ENCODE results near the gene PROP1.
"Not testable (repeated sequence)": the region's sequence is repeated elsewhere in the genome, so short reads cannot be mapped to it uniquely, and the experiment has no call there.

The PROP1 gene

DNA sequence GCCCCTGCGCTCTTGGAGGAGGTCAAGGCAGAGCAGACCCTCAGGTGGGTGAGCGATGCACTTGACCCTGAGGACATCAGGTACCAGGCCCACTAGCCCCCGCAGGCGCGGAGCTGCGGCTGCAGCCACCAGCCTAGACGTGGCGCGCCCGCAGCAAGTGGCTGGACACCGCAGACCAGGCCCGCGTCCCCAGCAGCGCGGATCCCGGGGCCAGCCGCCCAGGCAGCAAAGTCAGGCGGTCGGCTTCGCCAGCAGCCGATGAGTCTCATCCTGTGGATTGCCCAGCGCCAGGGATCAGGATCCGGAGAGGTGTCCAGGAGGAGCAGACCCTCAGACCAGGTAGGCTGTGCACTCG lies 10.1 kb upstream of the PROP1 start:
- H4K20me1 ChIP-seq (ENCODE audit: control insufficient read depth, insufficient read depth, low read depth, low read length); H3K27ac ChIP-seq (ENCODE audit: low read depth, low read length); H3K36me3 ChIP-seq (ENCODE audit: control insufficient read depth, low read length); H3K9me3 ChIP-seq (ENCODE audit: control insufficient read depth, insufficient read depth, low read length); H3K79me2 ChIP-seq (ENCODE audit: control insufficient read depth, low read length); H3K9me2 ChIP-seq (replicated peaks; ENCODE audit: control insufficient read depth, low read length); H3K4me3 ChIP-seq (ENCODE audit: low read length); H3K4me2 ChIP-seq (ENCODE audit: low read length); H3K27me3 ChIP-seq (ENCODE audit: control insufficient read depth, low read length); H3K4me1 ChIP-seq (ENCODE audit: control insufficient read depth, low read length); H3F3A ChIP-seq (ENCODE audit: control insufficient read depth, insufficient read depth): not testable (repeated sequence)

DNA sequence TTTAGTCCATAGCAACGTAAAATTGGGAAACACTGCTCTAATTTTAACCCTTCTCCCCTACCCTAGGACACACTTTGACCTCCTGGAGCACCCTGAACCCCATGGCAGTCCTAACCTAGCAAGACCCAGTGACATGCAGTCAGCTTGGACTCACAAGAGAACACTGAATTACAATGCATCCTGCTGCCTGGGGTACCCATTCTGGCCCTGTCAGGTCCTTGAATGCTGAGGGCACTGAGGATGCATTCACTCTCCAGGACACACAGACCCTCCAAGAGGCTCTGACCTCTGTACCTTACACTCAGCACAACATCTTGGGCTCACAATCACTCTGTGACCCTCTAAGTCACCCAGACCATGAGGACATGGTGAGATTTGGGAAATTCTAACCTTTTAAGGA lies 1.8 kb upstream of the PROP1 start:
- peaks cover 5% of the 10 kb centered on the region; the same call in 1 of the 2 replicates for H3K4me1 ChIP-seq (ENCODE audit: control insufficient read depth, low read length)
- no peaks in the 10 kb centered on the region for H3F3A ChIP-seq (ENCODE audit: control insufficient read depth, insufficient read depth)
- no peaks in the 10 kb centered on the region for H4K20me1 ChIP-seq (ENCODE audit: control insufficient read depth, insufficient read depth, low read depth, low read length)
- peaks cover 33% of the 10 kb centered on the region for H3K27me3 ChIP-seq (ENCODE audit: control insufficient read depth, low read length)
- no peaks in the 10 kb centered on the region for H3K79me2 ChIP-seq (ENCODE audit: control insufficient read depth, low read length)
- H3K4me3 ChIP-seq (ENCODE audit: low read length), result no peak overlapping the region
- H3K36me3 ChIP-seq (ENCODE audit: control insufficient read depth, low read length), result no peaks in the 10 kb centered on the region
- H3K4me2 ChIP-seq (ENCODE audit: low read length), result no peak overlapping the region
- H3K27ac ChIP-seq (ENCODE audit: low read depth, low read length), result no peak overlapping the region
- no peaks in the 10 kb centered on the region for H3K9me3 ChIP-seq (ENCODE audit: control insufficient read depth, insufficient read depth, low read length)
- TF ChIP-seq, protein P1, sequence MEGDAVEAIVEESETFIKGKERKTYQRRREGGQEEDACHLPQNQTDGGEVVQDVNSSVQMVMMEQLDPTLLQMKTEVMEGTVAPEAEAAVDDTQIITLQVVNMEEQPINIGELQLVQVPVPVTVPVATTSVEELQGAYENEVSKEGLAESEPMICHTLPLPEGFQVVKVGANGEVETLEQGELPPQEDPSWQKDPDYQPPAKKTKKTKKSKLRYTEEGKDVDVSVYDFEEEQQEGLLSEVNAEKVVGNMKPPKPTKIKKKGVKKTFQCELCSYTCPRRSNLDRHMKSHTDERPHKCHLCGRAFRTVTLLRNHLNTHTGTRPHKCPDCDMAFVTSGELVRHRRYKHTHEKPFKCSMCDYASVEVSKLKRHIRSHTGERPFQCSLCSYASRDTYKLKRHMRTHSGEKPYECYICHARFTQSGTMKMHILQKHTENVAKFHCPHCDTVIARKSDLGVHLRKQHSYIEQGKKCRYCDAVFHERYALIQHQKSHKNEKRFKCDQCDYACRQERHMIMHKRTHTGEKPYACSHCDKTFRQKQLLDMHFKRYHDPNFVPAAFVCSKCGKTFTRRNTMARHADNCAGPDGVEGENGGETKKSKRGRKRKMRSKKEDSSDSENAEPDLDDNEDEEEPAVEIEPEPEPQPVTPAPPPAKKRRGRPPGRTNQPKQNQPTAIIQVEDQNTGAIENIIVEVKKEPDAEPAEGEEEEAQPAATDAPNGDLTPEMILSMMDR (IDR thresholded peaks at IDR 0.05; ENCODE audit: low read depth, low read length, poor library complexity, severe bottlenecking), result no peak
- no peak for TF ChIP-seq EZH2phosphoT487 (IDR thresholded peaks at IDR 0.05; ENCODE audit: borderline replicate concordance, low read length)
- H3K9me2 ChIP-seq (replicated peaks; ENCODE audit: control insufficient read depth, low read length), result no peaks in the 10 kb centered on the region

DNA sequence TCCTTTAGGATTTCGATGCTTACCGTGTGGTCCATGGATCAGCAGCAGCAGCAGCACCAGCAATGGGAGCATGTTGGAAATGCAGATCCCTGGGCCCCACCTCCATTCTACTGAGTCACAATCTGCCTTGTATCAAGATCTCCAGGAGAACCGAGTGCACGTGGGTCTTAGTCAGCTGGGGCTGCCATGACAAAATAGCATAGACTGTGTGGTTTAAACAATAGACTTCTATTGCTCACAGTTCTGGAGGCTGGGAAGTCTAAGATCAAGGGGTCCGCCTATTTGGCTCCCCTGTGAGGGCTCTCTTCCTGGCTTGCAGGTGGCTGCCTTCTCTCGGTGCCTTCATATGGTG lies 1.3 kb upstream of the PROP1 start:
- Histone ChIP-seq H3K9me2 (replicated peaks; ENCODE audit: control insufficient read depth, low read length) (no peaks in the 10 kb centered on the region), H3K27ac (ENCODE audit: low read depth, low read length) (no peak overlapping the region), H3K36me3 (ENCODE audit: control insufficient read depth, low read length) (no peaks in the 10 kb centered on the region), H3K79me2 (ENCODE audit: control insufficient read depth, low read length) (no peaks in the 10 kb centered on the region), H3K4me1 (ENCODE audit: control insufficient read depth, low read length) (peaks cover 5% of the 10 kb centered on the region; the same call in 1 of the 2 replicates), H4K20me1 (ENCODE audit: control insufficient read depth, insufficient read depth, low read depth, low read length) (no peaks in the 10 kb centered on the region), H3K4me3 (ENCODE audit: low read length) (no peak overlapping the region), H3F3A (ENCODE audit: control insufficient read depth, insufficient read depth) (no peaks in the 10 kb centered on the region), H3K27me3 (ENCODE audit: control insufficient read depth, low read length) (peaks cover 33% of the 10 kb centered on the region), H3K9me3 (ENCODE audit: control insufficient read depth, insufficient read depth, low read length) (no peaks in the 10 kb centered on the region), H3K4me2 (ENCODE audit: low read length) (no peak overlapping the region)
- TF ChIP-seq, protein P1 (IDR thresholded peaks at IDR 0.05; ENCODE audit: low read depth, low read length, poor library complexity, severe bottlenecking), result no peak
- no peak for TF ChIP-seq EZH2phosphoT487 (IDR thresholded peaks at IDR 0.05; ENCODE audit: borderline replicate concordance, low read length)

DNA sequence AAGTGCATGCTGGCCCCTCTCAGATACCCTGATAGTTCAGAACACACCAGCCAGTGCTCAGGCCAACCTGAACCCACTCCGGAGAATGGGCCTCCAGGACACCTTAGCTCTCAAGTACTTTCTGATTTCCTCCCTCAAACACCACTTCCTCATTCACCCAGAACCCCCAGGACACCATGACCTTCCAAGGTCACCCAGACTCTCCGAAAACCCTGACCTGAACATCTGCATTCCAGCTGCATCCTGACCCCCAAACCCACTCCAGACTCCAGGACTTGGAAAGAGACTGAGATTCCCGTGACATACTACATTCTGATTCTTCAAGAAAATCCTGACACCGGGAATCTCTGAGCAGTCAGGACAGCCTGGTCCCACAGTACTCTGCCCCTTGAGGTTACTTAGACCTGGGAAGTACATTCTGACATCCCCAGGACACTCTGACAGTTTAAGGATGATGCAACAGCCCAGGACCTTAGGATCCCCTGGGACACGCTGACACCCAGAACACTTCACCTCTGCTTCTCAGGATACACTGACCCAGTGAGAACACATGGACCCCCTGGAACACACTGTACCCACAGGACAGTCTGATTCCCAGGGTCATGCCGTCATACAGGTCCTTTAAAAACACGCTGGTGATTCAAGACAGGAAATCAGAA lies 747 bp upstream of the PROP1 start:
- Histone ChIP-seq H3K27ac (ENCODE audit: low read depth, low read length) (no peak overlapping the region), H3K79me2 (ENCODE audit: control insufficient read depth, low read length) (no peaks in the 10 kb centered on the region), H3K4me1 (ENCODE audit: control insufficient read depth, low read length) (peaks cover 5% of the 10 kb centered on the region; the same call in 1 of the 2 replicates), H3K4me2 (ENCODE audit: low read length) (no peak overlapping the region), H3K36me3 (ENCODE audit: control insufficient read depth, low read length) (no peaks in the 10 kb centered on the region), H3K9me3 (ENCODE audit: control insufficient read depth, insufficient read depth, low read length) (no peaks in the 10 kb centered on the region), H3K27me3 (ENCODE audit: control insufficient read depth, low read length) (peaks cover 33% of the 10 kb centered on the region), H3F3A (ENCODE audit: control insufficient read depth, insufficient read depth) (no peaks in the 10 kb centered on the region), H3K9me2 (replicated peaks; ENCODE audit: control insufficient read depth, low read length) (no peaks in the 10 kb centered on the region), H4K20me1 (ENCODE audit: control insufficient read depth, insufficient read depth, low read depth, low read length) (no peaks in the 10 kb centered on the region), H3K4me3 (ENCODE audit: low read length) (no peak overlapping the region)
- TF ChIP-seq EZH2phosphoT487 (IDR thresholded peaks at IDR 0.05; ENCODE audit: borderline replicate concordance, low read length), result no peak
- TF ChIP-seq, protein P1 (IDR thresholded peaks at IDR 0.05; ENCODE audit: low read depth, low read length, poor library complexity, severe bottlenecking), result no peak

Data from DOHH2 (cell line).